ENCODE measurements around the gene SNRNP48.
A peak's percentile ranks its signal among the peaks of the same experiment; 100 is the strongest.

The SNRNP48 gene

GRCh38 chr6:7594579-7595125, 4.7 kb downstream of the SNRNP48 start:
- peak; percentile 35 for DNase-seq (ENCODE audit: low spot score)

GRCh38 chr6:7604003-7604402, 14.0 kb downstream of the SNRNP48 start:
- peak; percentile 30 for DNase-seq (ENCODE audit: low spot score)

- DNase-seq (ENCODE audit: low spot score): no peak
Measured at GRCh38 chr6:7604506-7604905, 14.5 kb downstream of the SNRNP48 start.

GRCh38 chr6:7615611-7616383, 25.8 kb downstream of the SNRNP48 start:
- DNase-seq (ENCODE audit: low spot score): peak; percentile 68

GRCh38 chr6:7617801-7618764, 28.1 kb downstream of the SNRNP48 start:
- peak; percentile 70 for DNase-seq (ENCODE audit: low spot score)

GRCh38 chr6:7621761-7622160, 31.8 kb downstream of the SNRNP48 start:
- DNase-seq (ENCODE audit: low spot score): peak; percentile 12

GRCh38 chr6:7624796-7625710, 35.1 kb downstream of the SNRNP48 start:
- no peak for DNase-seq (ENCODE audit: low spot score)

GRCh38 chr6:7628479-7628878, 38.5 kb downstream of the SNRNP48 start:
- DNase-seq (ENCODE audit: low spot score): no peak

GRCh38 chr6:7628909-7629308, 38.9 kb downstream of the SNRNP48 start:
- no peak for DNase-seq (ENCODE audit: low spot score)

- DNase-seq (ENCODE audit: low spot score): no peak
Measured at GRCh38 chr6:7629321-7629720, 39.3 kb downstream of the SNRNP48 start.

GRCh38 chr6:7630792-7631191, 40.8 kb downstream of the SNRNP48 start:
- DNase-seq (ENCODE audit: low spot score): no peak

- DNase-seq (ENCODE audit: low spot score): no peak
Measured at GRCh38 chr6:7631466-7631865, 41.5 kb downstream of the SNRNP48 start.

GRCh38 chr6:7632501-7633290, 42.7 kb downstream of the SNRNP48 start:
- DNase-seq (ENCODE audit: low spot score): no peak

- DNase-seq (ENCODE audit: low spot score): no peak
Measured at GRCh38 chr6:7633361-7633760, 43.4 kb downstream of the SNRNP48 start.

GRCh38 chr6:7636151-7636550, 46.2 kb downstream of the SNRNP48 start:
- DNase-seq (ENCODE audit: low spot score): peak; percentile 59

- DNase-seq (ENCODE audit: low spot score): peak; percentile 30
Measured at GRCh38 chr6:7637533-7637932, 47.5 kb downstream of the SNRNP48 start.

- no peak for DNase-seq (ENCODE audit: low spot score)
Measured at GRCh38 chr6:7639427-7639826, 49.4 kb downstream of the SNRNP48 start.

- no peak for DNase-seq (ENCODE audit: low spot score)
Measured at GRCh38 chr6:7640016-7640415, 50.0 kb downstream of the SNRNP48 start.

GRCh38 chr6:7640607-7641577, 50.9 kb downstream of the SNRNP48 start:
- DNase-seq (ENCODE audit: low spot score): peak; percentile 90

- no peak for DNase-seq (ENCODE audit: low spot score)
Measured at GRCh38 chr6:7642791-7643190, 52.8 kb downstream of the SNRNP48 start.

All from kidney tubule cell (primary cell).